Ectodermal cell (in vitro differentiated cells): ENCODE results near the gene CEBPB.

Experiments used
- H3K27ac ChIP-seq: 2 replicates; pipeline ENCODE4 v1.7.0; 2013; ENCODE audit warnings: mild to moderate bottlenecking, low read depth, low read length; ENCODE audit not compliant: insufficient read depth, poor library complexity, severe bottlenecking
- H3K27me3 ChIP-seq: 2 replicates; pipeline ENCODE4 v1.7.0; 2013; ENCODE audit warnings: mild to moderate bottlenecking, low read length; ENCODE audit not compliant: insufficient read depth, control insufficient read depth, poor library complexity, severe bottlenecking
- H3K36me3 ChIP-seq: one replicate; pipeline ENCODE4 v1.7.0; 2013; ENCODE audit warnings: low read length; ENCODE audit not compliant: control insufficient read depth, insufficient read depth
- H3K4me1 ChIP-seq: one replicate; pipeline ENCODE4 v1.7.0; 2013; ENCODE audit warnings: low read length; ENCODE audit not compliant: control insufficient read depth, insufficient read depth
- H3K4me3 ChIP-seq: 2 replicates; pipeline ENCODE4 v1.7.0; 2013; ENCODE audit warnings: low read depth, low read length, control low read depth; ENCODE audit not compliant: insufficient read depth
- H3K9me3 ChIP-seq: 2 replicates; pipeline ENCODE4 v1.7.0; 2013; ENCODE audit warnings: mild to moderate bottlenecking, low read length, moderate library complexity; ENCODE audit not compliant: control insufficient read depth
- whole genome bisulfite sequencing, 2 experiments: methylation state at CpG; one replicate each; pipeline ENCODE4 v1.1.7; 2013; ENCODE audit warnings: missing lambda C conversion rate in 2 of 2; 5-methylcytosine and 5-hydroxymethylcytosine counted together

The CEBPB gene

DNA sequence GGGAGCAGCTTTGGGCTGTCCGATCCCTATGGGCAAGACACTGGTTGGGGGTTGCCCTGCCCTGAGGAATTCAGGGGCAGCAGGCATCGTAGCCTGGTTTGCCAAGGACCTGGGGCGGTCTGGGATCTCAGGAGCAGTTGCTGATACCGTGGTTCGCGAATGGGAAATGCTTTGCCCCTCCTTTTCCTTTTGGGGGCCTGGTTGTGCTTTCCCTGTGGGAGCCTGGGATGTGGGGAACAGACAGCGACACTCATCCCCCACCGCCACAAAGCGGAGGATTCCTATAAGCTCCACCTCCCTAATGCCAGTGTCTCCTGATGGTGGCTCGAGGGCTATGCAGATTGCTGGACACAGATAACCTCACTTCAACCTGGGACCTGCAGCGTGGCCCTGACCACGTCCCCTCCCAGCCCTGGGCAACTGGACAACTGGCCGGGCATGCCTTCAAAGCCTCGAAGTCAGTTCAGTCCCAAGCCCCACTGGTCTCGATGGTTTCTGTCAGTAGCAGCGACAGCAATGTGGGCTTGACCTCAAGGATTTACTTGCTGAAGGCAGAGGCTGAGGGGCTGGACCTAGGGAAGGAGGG lies 3.3 kb downstream of the CEBPB start:
- no peaks in the 10 kb centered on the region for H3K9me3 ChIP-seq
- 77 to 78% methylated on average over 16 of the region's 16 CpGs for WGBS, 2 experiments
- peaks cover 43% of the 10 kb centered on the region for H3K27me3 ChIP-seq
- H3K27ac ChIP-seq, result no peak overlapping the region
- no peak overlapping the region for H3K4me3 ChIP-seq
- peaks cover 14% of the 10 kb centered on the region for H3K4me1 ChIP-seq
- H3K36me3 ChIP-seq, result no peaks in the 10 kb centered on the region

DNA sequence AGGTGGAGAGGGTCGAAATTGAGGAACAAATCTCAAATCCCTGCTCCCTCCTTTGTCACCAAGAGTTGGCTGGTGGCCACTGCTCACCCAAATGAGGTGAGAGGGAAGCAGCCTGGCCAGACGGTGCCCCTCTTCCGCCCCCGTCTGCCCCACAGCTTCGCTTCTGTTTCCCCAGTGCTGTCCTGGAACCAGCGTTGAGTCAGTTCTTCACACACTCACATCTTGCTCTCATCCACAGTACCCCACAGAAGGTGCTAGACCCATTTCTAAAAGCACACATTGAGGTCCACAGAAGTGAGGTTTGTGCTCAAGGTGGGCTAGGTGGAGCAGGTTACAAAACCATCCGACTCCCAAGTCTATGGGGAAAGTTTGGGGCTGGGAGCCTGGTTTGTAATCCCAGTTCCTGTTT lies 3.8 kb downstream of the CEBPB start:
- H3K27me3 ChIP-seq, result peaks cover 43% of the 10 kb centered on the region
- 79 to 85% methylated on average over 7 of the region's 7 CpGs for WGBS, 2 experiments
- H3K4me1 ChIP-seq, result peaks cover 14% of the 10 kb centered on the region
- H3K4me3 ChIP-seq, result no peak overlapping the region
- no peaks in the 10 kb centered on the region for H3K36me3 ChIP-seq
- H3K9me3 ChIP-seq, result no peaks in the 10 kb centered on the region
- H3K27ac ChIP-seq, result no peak overlapping the region

DNA sequence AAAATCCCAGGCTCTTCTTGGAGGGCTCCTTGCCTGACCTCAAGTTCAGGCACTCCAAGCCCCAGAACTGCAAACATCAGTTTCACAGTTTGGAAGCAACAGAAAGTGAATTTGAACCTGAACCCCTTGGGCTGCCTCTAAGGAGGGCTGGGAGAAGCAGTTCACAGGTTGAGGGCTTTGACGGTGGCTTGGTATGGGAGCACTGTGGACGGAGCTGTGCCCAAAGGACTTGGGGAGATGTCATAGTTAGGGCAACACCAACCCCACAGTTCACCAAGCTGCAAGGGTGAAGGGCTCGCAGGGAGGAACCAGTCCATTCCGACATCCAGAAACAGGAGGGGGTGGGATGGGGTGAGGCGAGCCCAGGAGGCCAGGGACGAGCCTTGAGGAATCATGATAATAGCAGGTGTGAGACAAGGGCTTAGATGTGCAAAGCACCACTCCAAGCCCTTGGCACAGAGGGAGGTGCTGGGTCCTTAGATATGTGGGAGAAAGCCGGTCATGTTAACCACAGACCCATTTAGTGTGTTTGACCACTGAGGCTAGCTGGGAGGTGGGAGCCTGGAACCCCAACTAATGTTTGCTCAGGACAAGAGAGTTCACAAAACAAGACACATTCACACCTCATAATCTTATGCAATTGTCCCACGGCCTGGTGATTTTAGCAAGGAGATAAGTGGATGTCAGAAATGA lies 4.3 kb downstream of the CEBPB start:
- whole genome bisulfite sequencing, 2 experiments, result 86 to 87% methylated on average over 8 of the region's 8 CpGs
- H3K9me3 ChIP-seq, result no peaks in the 10 kb centered on the region
- no peak overlapping the region for H3K27ac ChIP-seq
- H3K36me3 ChIP-seq, result no peaks in the 10 kb centered on the region
- no peak overlapping the region for H3K4me3 ChIP-seq
- peaks cover 37% of the 10 kb centered on the region for H3K27me3 ChIP-seq
- H3K4me1 ChIP-seq, result peaks cover 14% of the 10 kb centered on the region

DNA sequence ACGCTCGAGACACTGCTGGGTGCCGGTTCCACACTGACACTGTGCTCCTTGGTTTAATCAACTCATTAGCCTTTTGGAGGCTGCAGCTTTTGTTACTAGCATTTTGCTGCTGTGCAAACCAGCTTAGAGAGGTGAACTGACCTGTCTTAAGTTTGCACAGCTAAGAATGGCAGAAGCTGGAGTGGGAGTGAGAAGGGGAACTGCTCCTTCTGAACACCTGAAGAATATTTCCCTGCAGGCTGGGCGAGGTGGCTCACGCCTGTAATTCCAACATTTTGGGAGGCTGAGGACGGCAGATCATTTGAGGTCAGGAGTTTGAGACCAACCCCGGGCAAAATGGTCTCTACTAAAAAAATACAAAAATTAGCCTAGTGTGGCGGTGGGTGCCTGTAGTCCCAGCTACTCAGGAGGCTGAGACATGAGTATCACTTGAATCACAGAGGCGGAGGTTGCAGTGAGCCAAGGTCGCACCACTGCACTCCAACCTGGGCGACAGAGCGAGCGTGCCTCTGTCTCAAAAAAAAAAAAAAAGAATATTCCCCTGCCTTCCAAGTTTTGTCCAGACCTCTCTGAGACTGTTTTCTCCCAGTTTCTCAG lies 5.0 kb downstream of the CEBPB start:
- Histone ChIP-seq H3K9me3 (no peaks in the 10 kb centered on the region), H3K4me3 (no peak overlapping the region), H3K27ac (no peak overlapping the region), H3K36me3 (no peaks in the 10 kb centered on the region), H3K27me3 (peaks cover 33% of the 10 kb centered on the region), H3K4me1 (peaks cover 14% of the 10 kb centered on the region)
- WGBS, 2 experiments, result 91% methylated on average over 13 of the region's 13 CpGs

DNA sequence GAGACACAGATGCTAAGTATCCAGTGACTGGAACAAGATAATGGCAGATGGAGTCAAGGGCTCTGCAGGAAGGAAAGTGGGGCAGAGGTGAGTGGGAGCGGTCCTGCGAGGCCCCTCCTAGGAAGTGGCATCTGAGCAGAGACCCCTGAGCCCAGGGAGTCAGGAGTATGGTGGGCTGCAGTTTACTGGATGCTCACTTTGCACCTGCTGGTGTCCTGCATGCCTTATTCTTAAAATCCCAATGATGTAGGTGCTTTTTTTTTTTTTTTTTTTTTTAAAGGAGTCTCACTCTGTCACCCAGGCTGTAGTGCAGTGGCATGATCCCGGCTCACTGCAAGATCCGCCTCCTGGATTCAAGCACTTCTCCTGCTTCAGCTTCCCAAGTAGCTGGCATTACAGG lies 5.6 kb downstream of the CEBPB start:
- H3K27me3 ChIP-seq, result peaks cover 29% of the 10 kb centered on the region
- H3K4me1 ChIP-seq, result peaks cover 14% of the 10 kb centered on the region
- H3K9me3 ChIP-seq, result no peaks in the 10 kb centered on the region
- H3K4me3 ChIP-seq, result no peak overlapping the region
- H3K27ac ChIP-seq, result no peak overlapping the region
- WGBS, 2 experiments, result 91 to 93% methylated on average over 4 of the region's 4 CpGs
- H3K36me3 ChIP-seq, result no peaks in the 10 kb centered on the region

DNA sequence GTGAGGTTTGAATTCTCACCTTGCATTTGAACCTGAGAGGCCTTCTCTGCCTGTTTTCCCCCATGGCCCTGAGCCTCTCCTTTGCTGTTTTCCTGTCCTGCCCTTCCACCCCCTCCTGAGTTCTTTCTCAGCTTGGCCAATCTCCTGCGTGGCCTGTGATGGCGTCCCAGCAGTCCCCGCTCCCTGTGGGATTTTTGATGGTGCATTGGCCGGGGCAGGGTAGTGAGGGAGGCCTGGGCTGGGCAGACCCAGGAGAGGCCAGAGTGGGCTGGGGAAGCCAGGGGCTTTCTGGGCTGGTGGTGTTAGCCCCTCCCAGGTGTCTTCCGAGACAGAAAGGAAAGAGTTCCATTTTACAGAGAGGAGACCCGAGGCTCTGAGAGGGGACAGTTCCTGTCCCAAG lies 6.3 kb downstream of the CEBPB start:
- peaks cover 14% of the 10 kb centered on the region for H3K4me1 ChIP-seq
- WGBS, 2 experiments, result 87 to 93% methylated on average over 6 of the region's 6 CpGs
- H3K9me3 ChIP-seq, result no peaks in the 10 kb centered on the region
- no peaks in the 10 kb centered on the region for H3K36me3 ChIP-seq
- peaks cover 23% of the 10 kb centered on the region for H3K27me3 ChIP-seq
- H3K4me3 ChIP-seq, result no peak overlapping the region
- H3K27ac ChIP-seq, result no peak overlapping the region

DNA sequence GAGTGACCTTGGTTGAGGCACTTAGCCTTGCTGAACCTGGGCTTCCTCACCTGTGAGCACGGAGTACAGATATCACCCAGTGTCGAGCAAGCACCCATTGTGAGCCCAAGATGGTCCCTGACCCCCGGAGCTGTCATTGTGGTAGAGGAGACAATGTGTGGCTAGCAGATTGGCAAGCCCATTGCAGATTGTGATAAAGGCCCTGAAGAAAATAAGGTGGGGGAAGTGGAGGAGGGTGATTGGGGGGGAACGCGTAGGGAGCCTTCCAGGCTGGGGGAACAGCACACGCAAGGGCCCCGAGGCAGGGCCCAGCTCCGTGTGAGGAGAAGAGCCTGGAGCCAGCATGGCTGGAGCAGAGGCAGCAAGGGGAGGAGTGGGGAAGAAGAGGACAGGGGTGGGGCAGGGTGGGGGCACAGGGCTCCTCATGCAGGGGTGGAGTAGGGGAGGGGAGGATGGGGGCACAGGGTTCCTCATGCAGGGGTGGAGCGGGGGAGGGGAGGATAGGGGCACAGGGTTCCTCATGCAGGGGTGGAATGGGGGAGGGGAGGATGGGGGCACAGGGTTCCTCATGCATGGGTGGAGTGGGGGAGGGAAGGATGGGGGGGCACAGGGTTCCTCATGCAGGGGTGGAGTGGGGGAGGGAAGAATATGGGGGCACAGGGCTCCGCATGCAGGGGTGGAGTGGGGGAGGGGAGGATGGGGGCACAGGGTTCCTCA lies 7.0 kb downstream of the CEBPB start:
- 88% methylated on average over 9 to 10 of the region's 10 CpGs for WGBS, 2 experiments
- peaks cover 16% of the 10 kb centered on the region for H3K27me3 ChIP-seq
- no peaks in the 10 kb centered on the region for H3K36me3 ChIP-seq
- H3K4me3 ChIP-seq, result no peak overlapping the region
- H3K9me3 ChIP-seq, result no peaks in the 10 kb centered on the region
- peaks cover 10% of the 10 kb centered on the region for H3K4me1 ChIP-seq
- H3K27ac ChIP-seq, result no peak overlapping the region

DNA sequence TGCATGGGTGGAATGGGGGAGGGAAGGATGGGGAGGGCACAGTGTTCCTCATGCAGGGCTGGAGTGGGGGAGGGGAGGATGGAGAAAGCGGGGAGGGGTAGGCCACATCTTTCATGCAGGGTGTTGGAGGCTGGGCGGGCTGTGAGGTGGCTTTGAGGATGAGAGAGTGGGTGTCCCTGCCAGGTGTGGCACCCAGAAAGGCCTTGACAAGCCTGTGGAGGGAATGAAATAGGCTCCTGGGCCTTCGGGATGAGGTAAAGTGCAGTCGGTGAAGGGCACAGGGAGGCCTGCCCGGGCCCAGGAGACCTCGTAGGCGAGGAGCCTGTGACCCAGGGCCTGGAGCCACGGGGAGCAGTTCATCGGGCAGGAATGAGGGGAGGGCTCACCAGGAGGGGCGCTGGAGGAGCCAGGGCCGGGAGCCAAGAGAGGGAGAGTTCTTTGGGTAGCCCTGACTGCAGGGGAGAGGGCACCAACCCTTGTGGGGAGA lies 7.6 kb downstream of the CEBPB start:
- Histone ChIP-seq H3K27me3 (peaks cover 10% of the 10 kb centered on the region), H3K9me3 (no peaks in the 10 kb centered on the region), H3K36me3 (no peaks in the 10 kb centered on the region), H3K4me3 (no peak overlapping the region), H3K4me1 (peaks cover 10% of the 10 kb centered on the region), H3K27ac (no peak overlapping the region)
- WGBS, 2 experiments, result 70 to 72% methylated on average over 11 of the region's 11 CpGs

DNA sequence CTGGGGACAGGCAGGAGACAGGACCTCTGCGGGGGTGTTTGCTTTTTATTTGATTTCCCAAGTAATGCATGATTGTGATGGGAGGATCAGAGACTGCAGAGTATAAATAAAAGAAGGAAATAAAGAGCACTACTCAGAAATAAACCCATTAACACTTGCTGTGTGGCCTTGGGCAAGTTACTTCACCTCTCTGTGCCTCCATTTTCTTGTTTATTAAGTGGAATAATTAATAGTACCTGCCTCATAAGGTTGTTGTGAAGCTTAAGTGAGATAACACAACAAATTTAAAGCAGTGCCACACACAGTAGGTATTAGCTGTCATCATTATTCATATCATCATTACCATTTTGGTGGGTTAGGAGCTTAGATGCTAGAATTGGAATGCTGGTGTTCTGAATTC lies 8.1 kb downstream of the CEBPB start:
- Histone ChIP-seq H3K9me3 (no peaks in the 10 kb centered on the region), H3K36me3 (no peaks in the 10 kb centered on the region), H3K27ac (no peak overlapping the region), H3K4me1 (peaks cover 6% of the 10 kb centered on the region), H3K27me3 (peaks cover 5% of the 10 kb centered on the region), H3K4me3 (no peak overlapping the region)
- WGBS, 2 experiments, result 93 to 100% methylated on average over 1 of the region's 1 CpG

DNA sequence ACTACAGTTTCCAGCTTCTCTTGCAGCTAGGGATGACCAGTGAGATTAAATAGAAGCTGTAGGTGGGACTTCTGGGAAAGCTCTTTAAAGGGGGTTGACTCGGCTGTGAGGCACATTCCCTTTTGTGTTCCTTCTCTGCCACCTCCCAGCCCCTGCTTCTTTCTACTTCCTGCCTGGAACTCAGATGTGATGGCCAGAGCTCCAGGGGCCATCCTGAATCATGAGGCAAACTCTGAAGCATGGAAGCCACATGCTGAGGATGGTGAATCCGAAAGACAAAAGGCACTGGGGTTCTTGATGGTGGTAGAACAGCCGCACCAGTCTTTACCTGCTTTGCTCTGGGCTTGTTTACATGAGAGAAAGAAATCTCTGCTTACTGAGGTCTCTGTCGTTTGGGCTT lies 9.1 kb downstream of the CEBPB start:
- H3K9me3 ChIP-seq, result no peaks in the 10 kb centered on the region
- no peaks in the 10 kb centered on the region for H3K4me1 ChIP-seq
- H3K27ac ChIP-seq, result no peak overlapping the region
- H3K36me3 ChIP-seq, result no peaks in the 10 kb centered on the region
- no peaks in the 10 kb centered on the region for H3K27me3 ChIP-seq
- H3K4me3 ChIP-seq, result no peak overlapping the region
- 72 to 78% methylated on average over 4 of the region's 4 CpGs for WGBS, 2 experiments
